GM12891 (cell line): ENCODE measurements around the gene SEC62.

Experiments used
- DNase-seq: peaks from one replicate; pipeline ENCODE4 v3.0.0; 2011; ENCODE audit warnings: low spot score; ENCODE audit not compliant: insufficient read length
- FAIRE-seq: peaks from 2 replicates; lab custom pipeline; 2011; peaks lifted over from hg19 to GRCh38; lab: Jason Lieb, UNC
- PAX5 ChIP-seq: IDR thresholded peaks from 2 replicates; pipeline ENCODE4 v1.6.1; 2011; ENCODE audit warnings: low read length, moderate library complexity, mild to moderate bottlenecking; ENCODE audit not compliant: insufficient read depth, severe bottlenecking
- POLR2A ChIP-seq: IDR thresholded peaks from 2 replicates; pipeline ENCODE4 v1.6.1; 2011; ENCODE audit warnings: low read depth, low read length, control low read depth
- POLR2AphosphoS5 ChIP-seq: IDR thresholded peaks from 2 replicates; pipeline ENCODE4 v1.6.1; 2011; ENCODE audit warnings: low read depth, low read length, control low read depth
- POU2F2 ChIP-seq: IDR thresholded peaks from 2 replicates; pipeline ENCODE4 v1.6.1; 2011; ENCODE audit warnings: low read depth, mild to moderate bottlenecking, control low read depth, low read length, moderate library complexity
- SPI1 ChIP-seq: IDR thresholded peaks from 2 replicates; pipeline ENCODE4 v1.6.1; 2011; ENCODE audit warnings: low read depth, low read length, control low read depth
- TAF1 ChIP-seq: IDR thresholded peaks from 2 replicates; pipeline ENCODE4 v1.6.1; 2011; ENCODE audit warnings: low read depth, low read length, control low read depth

The SEC62 gene

DNA sequence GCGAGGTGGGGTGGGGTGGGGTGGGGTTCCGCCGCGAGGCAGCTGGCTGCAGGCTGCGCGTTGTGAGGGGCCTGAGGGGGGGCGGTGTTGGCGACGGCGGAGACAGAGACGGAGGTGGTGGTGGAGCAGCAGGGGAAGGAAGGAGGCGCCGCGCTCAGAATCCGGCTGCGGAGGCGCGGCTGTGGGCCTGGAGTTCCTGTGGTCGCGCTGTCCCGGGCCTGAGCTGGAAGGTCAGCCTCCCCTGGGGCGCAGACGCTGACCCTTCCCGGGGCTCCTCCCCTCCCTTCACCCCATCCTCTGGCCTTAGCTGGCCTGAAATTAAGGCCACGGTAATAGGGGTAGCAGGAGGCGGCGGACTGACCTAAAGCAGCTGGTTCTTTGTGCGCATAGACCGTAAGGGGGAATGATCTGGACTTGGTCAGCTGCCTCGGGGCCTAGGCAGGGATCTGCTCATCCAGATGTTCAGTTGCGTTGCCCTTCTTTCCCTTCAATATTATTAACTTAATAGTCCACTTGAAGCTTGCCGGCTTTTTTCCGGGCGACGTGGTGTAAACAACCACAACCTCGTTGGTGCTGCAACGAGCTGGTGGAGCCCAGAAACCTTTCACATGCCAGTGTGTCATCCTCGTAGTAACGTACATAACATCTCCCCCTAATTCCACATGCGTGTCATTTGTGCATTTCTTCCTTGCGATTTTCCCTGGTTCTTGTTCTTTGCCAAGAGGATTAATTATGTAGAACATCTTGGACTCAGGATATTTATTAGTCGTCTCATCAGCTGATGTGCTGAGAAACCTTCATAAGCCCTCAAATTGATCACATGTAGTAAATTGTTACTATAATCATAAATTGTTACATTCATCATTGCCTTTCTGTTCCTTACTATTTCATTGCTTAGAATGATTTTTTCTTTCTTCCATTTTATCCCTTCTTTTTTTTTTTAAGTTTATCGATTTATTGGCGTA is 626 bp downstream of the SEC62 start:
- DNase-seq (no peak), FAIRE-seq (no peak)
- TF ChIP-seq POU2F2 (no peak), POLR2A (no peak; the same call in 1 of the 2 replicates), POLR2AphosphoS5 (no peak; the same call in 1 of the 2 replicates), SPI1 (no peak), TAF1 (no peak)

DNA sequence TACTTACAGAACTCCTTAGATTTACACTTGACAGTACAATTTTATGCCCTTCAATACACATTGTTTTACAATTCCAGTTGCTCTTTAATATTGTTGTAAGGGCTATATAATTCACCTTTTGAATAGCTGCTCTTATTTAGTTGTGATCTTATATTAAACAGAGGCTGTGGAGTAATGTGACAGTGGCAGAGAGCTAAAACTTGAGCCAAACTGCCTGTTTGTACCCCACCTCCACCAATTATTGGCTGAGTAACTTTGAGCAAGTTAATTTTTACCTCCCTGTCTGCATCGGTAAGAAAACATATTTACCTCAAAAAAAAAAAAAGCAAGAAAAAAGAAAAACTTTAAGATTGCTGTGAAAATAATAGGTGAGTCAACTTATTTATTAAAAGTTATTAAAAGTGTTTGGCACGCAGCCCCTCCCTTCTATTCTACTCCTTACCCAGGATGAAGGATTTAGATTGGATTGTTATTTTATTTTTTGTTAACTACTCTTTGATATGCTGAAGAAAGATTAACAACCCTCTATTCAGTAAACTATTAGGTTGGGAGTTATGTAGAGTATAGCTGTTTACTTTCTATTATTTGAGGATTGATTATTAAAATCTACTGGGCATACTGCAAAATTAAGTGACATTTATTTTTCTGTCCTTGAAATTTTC is 1.7 kb downstream of the SEC62 start:
- no peak for FAIRE-seq
- DNase-seq, result no peak
- TF ChIP-seq TAF1 (no peak), POLR2AphosphoS5 (no peak)

DNA sequence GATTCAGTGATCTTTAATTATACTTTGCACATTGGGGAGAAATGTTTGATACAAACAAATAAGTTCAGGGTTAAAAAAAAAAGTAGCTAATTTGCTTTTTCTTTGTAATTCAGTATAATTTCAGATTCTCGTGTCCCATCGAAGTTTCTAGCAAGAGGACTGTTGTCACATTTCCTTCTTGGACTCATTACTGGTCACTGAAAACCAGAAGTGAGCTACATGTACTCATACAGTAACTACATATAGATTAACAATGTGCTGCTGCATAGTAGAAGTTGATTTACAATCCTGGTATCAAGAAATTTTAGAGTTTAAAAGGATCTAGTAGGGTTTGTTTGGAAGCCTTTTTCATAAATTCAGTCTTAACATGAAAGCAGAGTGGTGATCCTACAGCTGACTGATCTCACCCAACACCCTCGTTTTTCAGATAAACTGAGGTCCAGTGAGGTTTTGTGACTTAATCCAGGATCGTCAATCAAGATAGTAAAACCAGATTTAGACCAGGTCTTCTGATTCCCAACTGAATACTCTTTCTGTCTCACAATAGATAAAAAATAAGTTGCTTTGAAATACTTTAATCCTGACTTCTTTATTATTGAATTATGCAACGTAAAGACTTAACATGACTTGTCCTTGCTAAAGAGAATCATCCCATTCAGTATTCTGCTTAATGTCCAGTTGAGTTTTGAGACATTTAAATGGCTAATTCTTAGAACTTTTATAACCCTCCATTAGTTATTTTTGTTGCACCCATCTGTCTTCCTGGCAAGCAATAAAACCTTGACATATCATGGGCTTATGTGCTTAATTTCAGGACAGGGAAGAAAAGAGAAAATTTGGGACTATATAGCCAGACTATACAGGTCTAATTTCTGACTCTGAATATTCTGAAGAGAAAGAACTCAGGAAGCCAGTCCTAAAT is 2.8 kb downstream of the SEC62 start:
- no peak for DNase-seq
- no peak for FAIRE-seq
- peak; percentile 61 for TF ChIP-seq SPI1
- TF ChIP-seq POLR2A, result no peak

DNA sequence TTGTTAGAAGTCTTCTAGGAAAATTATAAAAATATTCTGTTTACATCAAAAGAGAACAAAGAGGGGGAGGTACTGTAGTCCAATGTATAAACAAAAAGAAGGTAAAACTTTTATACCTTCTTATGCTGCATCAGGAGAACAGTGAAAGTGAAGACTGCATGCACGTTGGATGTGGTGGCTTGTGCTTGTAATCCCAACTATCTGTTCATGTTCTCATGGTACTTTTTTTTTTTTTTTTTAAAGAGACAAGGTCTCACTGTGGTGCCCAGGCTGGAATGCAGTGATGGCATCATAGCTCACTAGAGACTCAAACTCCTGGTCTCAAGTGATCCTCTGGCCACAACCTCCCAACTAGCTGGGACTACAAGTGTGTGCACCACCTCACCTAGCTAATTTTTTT is 4.2 kb downstream of the SEC62 start:
- DNase-seq (no peak), FAIRE-seq (no peak)
- no peak for TF ChIP-seq PAX5
- no peak for TF ChIP-seq POU2F2
- TF ChIP-seq SPI1, result no peak
- TF ChIP-seq TAF1, result no peak
- TF ChIP-seq POLR2AphosphoS5, result no peak
- TF ChIP-seq POLR2A, result no peak

DNA sequence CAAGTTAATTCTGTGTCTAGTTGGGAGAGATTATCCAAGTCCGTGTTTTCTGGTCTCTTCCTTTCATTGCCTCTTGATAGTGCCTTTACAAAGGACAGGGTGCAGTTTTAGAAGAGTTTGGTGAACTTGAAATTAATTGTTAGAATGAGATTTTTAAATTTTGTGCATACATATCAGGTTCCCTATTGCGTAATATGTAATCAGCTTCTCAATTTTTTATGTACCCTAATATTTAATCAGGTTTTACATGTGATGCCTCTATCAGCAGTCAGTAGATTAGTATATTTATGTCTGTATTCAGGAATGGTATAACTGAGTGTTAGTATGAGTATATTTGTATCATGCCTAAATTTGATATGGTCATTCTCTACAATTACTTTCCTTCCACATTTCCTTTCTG is 4.9 kb downstream of the SEC62 start:
- TF ChIP-seq POLR2AphosphoS5 (no peak), POLR2A (no peak), POU2F2 (no peak), SPI1 (no peak), PAX5 (no peak), TAF1 (no peak)
- DNase-seq, result no peak
- FAIRE-seq, result no peak

DNA sequence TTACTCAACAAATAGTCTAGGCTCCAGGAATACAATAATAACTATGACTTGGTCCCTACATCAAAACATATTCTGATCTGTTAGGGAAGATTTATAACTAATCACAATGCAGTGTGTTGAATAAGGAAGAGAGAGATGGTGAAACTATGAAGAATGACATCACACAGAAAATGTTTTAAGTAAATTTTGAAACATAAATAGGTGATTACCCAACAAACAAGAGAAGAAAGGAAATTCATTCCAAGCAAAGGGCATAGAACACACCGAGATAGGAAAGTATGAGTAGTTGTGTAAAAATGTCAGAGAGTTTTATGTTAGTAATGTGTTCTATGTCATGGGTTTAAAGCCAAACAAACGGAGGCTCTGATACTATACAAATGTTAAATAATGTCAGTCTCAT is 13.4 kb downstream of the SEC62 start:
- TF ChIP-seq POU2F2 (no peak), SPI1 (no peak), PAX5 (no peak)
- DNase-seq (no peak), FAIRE-seq (peak; percentile 58)

DNA sequence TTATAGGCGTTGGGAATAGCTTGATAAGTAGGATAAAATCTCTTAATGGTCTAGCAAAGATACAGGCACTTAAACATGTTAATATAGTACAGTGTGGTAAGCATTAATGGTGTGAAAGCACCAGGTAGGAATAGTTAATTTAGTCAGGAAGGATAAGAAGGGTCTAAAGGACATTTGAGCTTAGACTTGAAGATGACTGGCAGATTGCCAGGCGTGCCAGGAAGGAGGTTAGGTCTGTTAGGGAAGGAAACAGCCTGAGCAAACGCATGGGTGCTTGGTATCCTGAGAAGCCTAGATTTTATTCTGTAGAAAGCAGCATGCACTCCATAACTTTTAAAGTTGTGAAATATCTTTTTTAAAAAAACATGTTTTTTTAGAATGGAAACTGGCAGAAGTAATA is 17.7 kb downstream of the SEC62 start:
- DNase-seq (no peak), FAIRE-seq (no peak)
- no peak for TF ChIP-seq POU2F2
- TF ChIP-seq PAX5, result no peak
- TF ChIP-seq SPI1, result no peak
- TF ChIP-seq POLR2AphosphoS5, result no peak
- no peak for TF ChIP-seq POLR2A
- TF ChIP-seq TAF1, result no peak

DNA sequence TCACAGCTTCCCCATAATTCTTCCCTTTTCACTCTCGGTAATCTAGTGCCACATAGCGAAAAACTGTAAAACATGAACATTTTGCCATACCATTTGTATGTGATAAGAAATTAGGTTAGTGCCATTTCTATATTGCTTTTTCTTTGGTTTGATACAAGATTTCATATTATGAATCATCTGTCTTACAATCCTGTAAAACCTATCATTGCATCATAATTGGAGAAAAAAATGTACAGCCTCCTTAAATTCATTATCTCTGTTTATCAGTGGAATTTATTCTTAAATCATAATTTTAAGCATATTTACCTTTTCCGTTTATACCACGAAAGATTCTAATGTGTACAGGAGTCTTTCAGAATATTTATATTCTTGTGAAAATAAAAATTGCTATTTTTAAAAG is 23.8 kb downstream of the SEC62 start:
- DNase-seq (no peak), FAIRE-seq (no peak)
- no peak for TF ChIP-seq POU2F2
- no peak for TF ChIP-seq SPI1
- no peak for TF ChIP-seq PAX5
- TF ChIP-seq POLR2AphosphoS5, result no peak
- TF ChIP-seq POLR2A, result no peak
- no peak for TF ChIP-seq TAF1

DNA sequence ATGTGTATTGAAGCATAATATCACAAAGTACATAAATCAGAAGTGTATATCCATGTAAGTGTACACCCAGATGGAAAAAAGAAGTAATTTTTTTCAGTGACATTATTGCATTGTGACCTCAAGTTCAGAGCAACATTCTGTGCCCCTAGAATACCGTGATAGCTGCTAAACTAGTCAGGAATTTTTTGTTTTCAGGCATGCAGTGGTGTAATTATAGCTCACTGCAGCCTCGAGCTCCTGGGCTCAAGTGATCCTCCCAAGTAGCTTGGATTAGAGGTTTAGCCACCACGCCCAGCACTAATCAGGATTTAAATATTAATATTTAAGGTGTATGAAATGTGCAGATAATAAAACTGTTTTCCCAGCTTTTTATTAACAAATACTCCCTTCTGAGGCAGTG is 25.5 kb downstream of the SEC62 start:
- no peak for FAIRE-seq
- DNase-seq, result no peak
- no peak for TF ChIP-seq POLR2AphosphoS5
- TF ChIP-seq PAX5, result no peak
- no peak for TF ChIP-seq TAF1
- TF ChIP-seq POLR2A, result no peak
- no peak for TF ChIP-seq POU2F2
- TF ChIP-seq SPI1, result no peak
